Measurements from ENCODE around the gene SLC35A5. TPM values are rescaled to one million over a fixed set of nuclear protein-coding genes. Genes with fewer than 3 reads are reported as not detected.

SLC35A5 gene
- total RNA-seq, 2 donors from 2014 or later, result 7.6 to 8.6 TPM

- H3K36me3 Mint-ChIP-seq (ENCODE audit: low read depth), result no peaks in the 10 kb centered on the region
- H3K4me3 Mint-ChIP-seq, result no peak overlapping the region
- peaks cover 14% of the 10 kb centered on the region for H3K27me3 Mint-ChIP-seq
- peaks cover 2% of the 10 kb centered on the region for H3K4me1 Mint-ChIP-seq
- ATAC-seq (no peak), DNase-seq (no peak)
- H3K9me3 ChIP-seq (ENCODE audit: control insufficient read depth, low read length, poor library complexity, severe bottlenecking), result no peaks in the 10 kb centered on the region
- H3K27ac Mint-ChIP-seq, result no peak overlapping the region
Observed at GRCh38 chr3:112617285-112617684, 55.4 kb downstream of the SLC35A5 start.

GRCh38 chr3:112619295-112619694, 57.5 kb downstream of the SLC35A5 start:
- no peak for ATAC-seq
- Mint-ChIP-seq H3K27ac (no peak overlapping the region), H3K4me3 (no peak overlapping the region), H3K4me1 (peaks cover 2% of the 10 kb centered on the region), H3K27me3 (peaks cover 26% of the 10 kb centered on the region), H3K36me3 (ENCODE audit: low read depth) (peaks cover 3% of the 10 kb centered on the region)
- DNase-seq, result no peak
- no peaks in the 10 kb centered on the region for H3K9me3 ChIP-seq (ENCODE audit: control insufficient read depth, low read length, poor library complexity, severe bottlenecking)

GRCh38 chr3:112623213-112623612, 61.4 kb downstream of the SLC35A5 start:
- DNase-seq (no peak), ATAC-seq (no peak)
- no peaks in the 10 kb centered on the region for H3K9me3 ChIP-seq (ENCODE audit: control insufficient read depth, low read length, poor library complexity, severe bottlenecking)
- Mint-ChIP-seq H3K4me3 (no peak overlapping the region), H3K36me3 (ENCODE audit: low read depth) (peaks cover 3% of the 10 kb centered on the region), H3K27ac (no peak overlapping the region), H3K27me3 (peaks cover 17% of the 10 kb centered on the region), H3K4me1 (no peaks in the 10 kb centered on the region)

GRCh38 chr3:112623717-112624116, 61.9 kb downstream of the SLC35A5 start:
- H3K9me3 ChIP-seq (ENCODE audit: control insufficient read depth, low read length, poor library complexity, severe bottlenecking), result no peaks in the 10 kb centered on the region
- Mint-ChIP-seq H3K4me3 (no peak overlapping the region), H3K36me3 (ENCODE audit: low read depth) (peaks cover 3% of the 10 kb centered on the region), H3K27me3 (peaks cover 17% of the 10 kb centered on the region), H3K4me1 (no peaks in the 10 kb centered on the region), H3K27ac (no peak overlapping the region)
- no peak for DNase-seq
- no peak for ATAC-seq

GRCh38 chr3:112627419-112627818, 65.6 kb downstream of the SLC35A5 start:
- no peak for ATAC-seq
- peaks cover 18% of the 10 kb centered on the region for H3K27me3 Mint-ChIP-seq
- no peaks in the 10 kb centered on the region for H3K9me3 ChIP-seq (ENCODE audit: control insufficient read depth, low read length, poor library complexity, severe bottlenecking)
- no peaks in the 10 kb centered on the region for H3K4me1 Mint-ChIP-seq
- peaks cover 3% of the 10 kb centered on the region for H3K36me3 Mint-ChIP-seq (ENCODE audit: low read depth)
- DNase-seq, result no peak
- H3K4me3 Mint-ChIP-seq, result no peak overlapping the region
- H3K27ac Mint-ChIP-seq, result no peak overlapping the region

GRCh38 chr3:112627919-112628466, 66.1 kb downstream of the SLC35A5 start:
- no peak for DNase-seq
- Mint-ChIP-seq H3K27ac (no peak overlapping the region), H3K4me1 (no peaks in the 10 kb centered on the region), H3K27me3 (peaks cover 23% of the 10 kb centered on the region), H3K36me3 (ENCODE audit: low read depth) (peaks cover 3% of the 10 kb centered on the region), H3K4me3 (no peak overlapping the region)
- no peaks in the 10 kb centered on the region for H3K9me3 ChIP-seq (ENCODE audit: control insufficient read depth, low read length, poor library complexity, severe bottlenecking)
- no peak for ATAC-seq

- H3K36me3 Mint-ChIP-seq (ENCODE audit: low read depth), result no peaks in the 10 kb centered on the region
- DNase-seq (no peak), ATAC-seq (peak; percentile 50)
- H3K4me1 Mint-ChIP-seq, result peaks cover 4% of the 10 kb centered on the region
- H3K4me3 Mint-ChIP-seq, result no peak overlapping the region
- peaks cover 11% of the 10 kb centered on the region for H3K27me3 Mint-ChIP-seq
- no peaks in the 10 kb centered on the region for H3K9me3 ChIP-seq (ENCODE audit: control insufficient read depth, low read length, poor library complexity, severe bottlenecking)
- H3K27ac Mint-ChIP-seq, result no peak overlapping the region
Observed at GRCh38 chr3:112629425-112629824, 67.6 kb downstream of the SLC35A5 start.

- no peak for ATAC-seq
- peak overlapping the region; percentile 36 for H3K4me3 Mint-ChIP-seq
- no peaks in the 10 kb centered on the region for H3K36me3 Mint-ChIP-seq (ENCODE audit: low read depth)
- H3K27ac Mint-ChIP-seq, result no peak overlapping the region
- H3K4me1 Mint-ChIP-seq, result peaks cover 9% of the 10 kb centered on the region
- DNase-seq, result no peak
- peaks cover 11% of the 10 kb centered on the region for H3K27me3 Mint-ChIP-seq
- H3K9me3 ChIP-seq (ENCODE audit: control insufficient read depth, low read length, poor library complexity, severe bottlenecking), result no peaks in the 10 kb centered on the region
Observed at GRCh38 chr3:112631257-112631656, 69.4 kb downstream of the SLC35A5 start.

GRCh38 chr3:112632596-112632995, 70.8 kb downstream of the SLC35A5 start:
- DNase-seq (no peak), ATAC-seq (no peak)
- peaks cover 9% of the 10 kb centered on the region for H3K4me1 Mint-ChIP-seq
- no peaks in the 10 kb centered on the region for H3K36me3 Mint-ChIP-seq (ENCODE audit: low read depth)
- peaks cover 11% of the 10 kb centered on the region for H3K27me3 Mint-ChIP-seq
- no peak overlapping the region for H3K4me3 Mint-ChIP-seq
- H3K9me3 ChIP-seq (ENCODE audit: control insufficient read depth, low read length, poor library complexity, severe bottlenecking), result no peaks in the 10 kb centered on the region
- H3K27ac Mint-ChIP-seq, result no peak overlapping the region

GRCh38 chr3:112633191-112633590, 71.3 kb downstream of the SLC35A5 start:
- no peak for ATAC-seq
- H3K4me1 Mint-ChIP-seq, result peaks cover 12% of the 10 kb centered on the region
- H3K4me3 Mint-ChIP-seq, result no peak overlapping the region
- H3K9me3 ChIP-seq (ENCODE audit: control insufficient read depth, low read length, poor library complexity, severe bottlenecking), result no peaks in the 10 kb centered on the region
- peaks cover 11% of the 10 kb centered on the region for H3K27me3 Mint-ChIP-seq
- no peak overlapping the region for H3K27ac Mint-ChIP-seq
- H3K36me3 Mint-ChIP-seq (ENCODE audit: low read depth), result no peaks in the 10 kb centered on the region
- DNase-seq, result no peak

GRCh38 chr3:112633757-112634156, 71.9 kb downstream of the SLC35A5 start:
- no peak overlapping the region for H3K27ac Mint-ChIP-seq
- DNase-seq, result no peak
- H3K4me3 Mint-ChIP-seq, result no peak overlapping the region
- ATAC-seq, result no peak
- peaks cover 11% of the 10 kb centered on the region for H3K27me3 Mint-ChIP-seq
- H3K4me1 Mint-ChIP-seq, result peaks cover 12% of the 10 kb centered on the region
- no peaks in the 10 kb centered on the region for H3K9me3 ChIP-seq (ENCODE audit: control insufficient read depth, low read length, poor library complexity, severe bottlenecking)
- H3K36me3 Mint-ChIP-seq (ENCODE audit: low read depth), result no peaks in the 10 kb centered on the region

GRCh38 chr3:112634786-112635541, 73.1 kb downstream of the SLC35A5 start:
- DNase-seq (no peak), ATAC-seq (no peak)
- no peak overlapping the region for H3K27ac Mint-ChIP-seq
- no peaks in the 10 kb centered on the region for H3K36me3 Mint-ChIP-seq (ENCODE audit: low read depth)
- H3K4me1 Mint-ChIP-seq, result peaks cover 12% of the 10 kb centered on the region
- peaks cover 6% of the 10 kb centered on the region for H3K27me3 Mint-ChIP-seq
- no peak overlapping the region for H3K4me3 Mint-ChIP-seq
- no peaks in the 10 kb centered on the region for H3K9me3 ChIP-seq (ENCODE audit: control insufficient read depth, low read length, poor library complexity, severe bottlenecking)

Data from T-helper 17 cell (primary cell).